CD8-positive, alpha-beta memory T cell (primary cell): Measurements from ENCODE around the gene NKAIN4. TPM values are rescaled to one million over a fixed set of nuclear protein-coding genes. Genes with fewer than 3 reads are reported as not detected.

ENCODE experiments used
- CTCF ChIA-PET: fragments of 350-600 bp; sonication (Branson Sonifier 250); formaldehyde crosslinking; loops from one replicate; lab custom pipeline; 2021; ENCODE audit warnings: antibody characterized with exemption; lab: Charles Lee
- POLR2A ChIA-PET: fragments of 350-600 bp; sonication (Branson Sonifier 250); formaldehyde crosslinking; loops from one replicate; lab custom pipeline; 2021; ENCODE audit warnings: antibody characterized with exemption; lab: Charles Lee
- DNase-seq, 5 donors: peaks; one replicate each; pipeline versions ENCODE4 v3.0.0 to v3.0.0-alpha.2; 2020 to 2022; ENCODE audit warnings: mixed read lengths in 1 of 5
- H3K27ac ChIP-seq: one replicate; pipeline ENCODE4 v1.7.0; 2013; ENCODE audit warnings: low read depth, mild to moderate bottlenecking, low read length, moderate library complexity
- H3K27me3 ChIP-seq: 2 replicates; pipeline ENCODE4 v1.7.0; 2013; ENCODE audit warnings: low read length, mild to moderate bottlenecking; ENCODE audit not compliant: insufficient read depth, poor library complexity, severe bottlenecking
- H3K36me3 ChIP-seq: 2 replicates; pipeline ENCODE4 v1.7.0; 2013; ENCODE audit warnings: mild to moderate bottlenecking, low read length, moderate library complexity; ENCODE audit not compliant: insufficient read depth
- H3K4me1 ChIP-seq: 2 replicates; pipeline ENCODE4 v1.7.0; 2013; ENCODE audit warnings: mild to moderate bottlenecking, low read length, moderate library complexity; ENCODE audit not compliant: insufficient read depth
- H3K4me3 ChIP-seq: 2 replicates; pipeline ENCODE4 v1.7.0; 2013; ENCODE audit warnings: mild to moderate bottlenecking, low read length
- H3K9me3 ChIP-seq: 2 replicates; pipeline ENCODE4 v1.7.0; 2013; ENCODE audit warnings: mild to moderate bottlenecking, low read length
- H3K27ac Mint-ChIP-seq, 8 donors: one replicate each; pipeline ENCODE4 v1.8.0; 2020 to 2021; ENCODE audit warnings: mixed read lengths in 8 of 8, mild to moderate bottlenecking in 6 of 8, inconsistent platforms in 3 of 8, moderate library complexity in 3 of 8
- H3K27me3 Mint-ChIP-seq, 2 donors: one replicate each; pipeline ENCODE4 v1.8.0; 2020 to 2021; ENCODE audit warnings: mixed read lengths in 2 of 2, mild to moderate bottlenecking in 1 of 2, moderate library complexity in 1 of 2
- H3K36me3 Mint-ChIP-seq, 3 donors: one replicate each; pipeline ENCODE4 v1.8.0; 2020 to 2021; ENCODE audit warnings: mixed read lengths in 3 of 3, inconsistent platforms in 1 of 3, mild to moderate bottlenecking in 1 of 3
- H3K4me1 Mint-ChIP-seq, 3 donors: one replicate each; pipeline ENCODE4 v1.8.0; 2020 to 2021; ENCODE audit warnings: mixed read lengths in 3 of 3, inconsistent platforms in 1 of 3, mild to moderate bottlenecking in 1 of 3
- H3K4me3 Mint-ChIP-seq, 7 donors: one replicate each; pipeline ENCODE4 v1.8.0; 2020 to 2021; ENCODE audit warnings: mixed read lengths in 7 of 7, mild to moderate bottlenecking in 6 of 7, moderate library complexity in 4 of 7, inconsistent platforms in 2 of 7
- H3K9me3 Mint-ChIP-seq, 5 donors: one replicate each; pipeline ENCODE4 v1.8.0; 2020 to 2022; ENCODE audit warnings: mixed read lengths in 5 of 5, mild to moderate bottlenecking in 3 of 5, moderate library complexity in 2 of 5, inconsistent platforms in 1 of 5
- polyA plus RNA-seq: library from polyadenylated mRNA; unstranded; fragments of 300-500 nt; fragmentation: Illumina TruSeq; gene quantifications from one replicate; pipeline ENCODE4 v1.2.3, GENCODE V29; 2021
- total RNA-seq, 2 experiments: library from RNA; stranded (reverse); gene quantifications; one replicate each; pipeline ENCODE4 v1.2.3, GENCODE V29; 2021

NKAIN4 gene
- total RNA-seq (not detected), polyA plus RNA-seq (not detected)

DNA sequence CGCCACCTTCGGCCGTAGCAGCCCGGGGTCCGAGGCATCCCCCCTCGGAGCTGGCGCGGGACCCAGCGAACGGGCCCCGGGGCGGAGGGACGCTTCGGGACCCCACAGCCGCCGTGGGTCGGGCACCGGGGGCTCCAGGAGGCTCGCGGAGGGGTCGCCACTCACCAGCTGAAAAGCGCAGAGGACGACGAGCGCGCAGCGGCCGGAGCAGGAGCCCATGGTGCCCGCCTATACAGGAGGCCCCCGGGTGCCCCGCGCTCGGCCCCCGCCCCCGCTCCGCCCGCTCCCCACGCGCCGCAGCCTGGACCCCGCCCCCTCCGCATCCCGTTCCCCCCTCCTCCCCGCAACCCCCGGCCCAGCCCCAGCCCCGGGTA lies at the start of gene NKAIN4:
Gene NKAIN4 (minus strand): TSS at position 232 of the 374 bp plus-strand sequence. CDS start 13 bp downstream, at position 219.
- Mint-ChIP-seq H3K4me1 (peaks cover 5 to 12% (median 9%) of the 10 kb centered on the region in 3 donors), H3K4me3 (peak within 1 kb of the TSS in 4 of 7 donors; percentile 23 to 41 (median 36)), H3K36me3 (peaks cover 0 to 3% (median 0%) of the 10 kb centered on the region in 3 donors), H3K27me3 (peaks cover 33 to 70% of the 10 kb centered on the region in 2 donors), H3K9me3 (no peaks in the 10 kb centered on the region), H3K27ac (no peak within 1 kb of the TSS)
- DNase-seq = no peak
- ChIA-PET CTCF (interaction anchor here (2.5 kb wide), 1 partner anchor 31 kb away, joined by 6 read pairs; no protein-coding TSS in a partner anchor), POLR2A (no interaction called here)
- Histone ChIP-seq H3K27me3 (peaks cover 28% of the 10 kb centered on the region), H3K36me3 (no peaks in the 10 kb centered on the region), H3K27ac (no peak within 1 kb of the TSS), H3K4me1 (no peaks in the 10 kb centered on the region), H3K4me3 (no peak within 1 kb of the TSS), H3K9me3 (no peaks in the 10 kb centered on the region)

DNA sequence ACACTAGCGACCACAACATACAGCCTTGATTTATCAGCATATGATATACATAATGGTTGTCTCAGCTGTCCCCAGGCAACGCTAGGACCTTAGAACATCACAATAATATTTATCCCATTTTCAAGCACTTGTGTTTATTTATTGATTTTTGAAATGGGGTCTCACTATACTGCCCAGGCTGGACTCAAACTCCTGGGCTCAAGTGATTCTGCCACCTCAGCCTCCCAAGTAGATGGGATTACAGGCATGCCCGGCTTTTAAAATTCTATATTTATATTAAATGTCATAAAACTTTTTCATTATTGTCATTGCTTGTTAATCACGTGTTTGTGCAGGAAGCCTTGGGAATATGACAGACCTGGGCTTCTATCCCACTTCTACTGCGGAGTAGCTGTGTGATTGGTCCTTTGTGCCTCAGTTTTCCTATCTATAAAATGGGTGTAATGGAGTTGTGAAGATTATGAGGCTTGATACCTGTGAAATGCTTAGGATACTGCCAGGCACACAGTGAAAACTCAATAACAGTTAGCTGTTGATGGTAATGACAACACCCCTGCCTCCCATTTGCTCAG lies 48.9 kb upstream of the NKAIN4 start:
- H3K36me3 Mint-ChIP-seq = no peaks in the 10 kb centered on the region
- DNase-seq = no peak
- no peak overlapping the region for H3K27ac Mint-ChIP-seq
- ChIA-PET POLR2A (no interaction called here), CTCF (no interaction called here)
- Histone ChIP-seq H3K9me3 (no peaks in the 10 kb centered on the region), H3K36me3 (no peaks in the 10 kb centered on the region), H3K27ac (no peak overlapping the region), H3K27me3 (no peaks in the 10 kb centered on the region), H3K4me3 (no peak overlapping the region), H3K4me1 (no peaks in the 10 kb centered on the region)
- peaks cover 3 to 14% (median 9%) of the 10 kb centered on the region in 5 donors for H3K9me3 Mint-ChIP-seq
- no peaks in the 10 kb centered on the region for H3K4me1 Mint-ChIP-seq
- H3K27me3 Mint-ChIP-seq = peaks cover 5 to 36% of the 10 kb centered on the region in 2 donors
- no peak overlapping the region for H3K4me3 Mint-ChIP-seq

DNA sequence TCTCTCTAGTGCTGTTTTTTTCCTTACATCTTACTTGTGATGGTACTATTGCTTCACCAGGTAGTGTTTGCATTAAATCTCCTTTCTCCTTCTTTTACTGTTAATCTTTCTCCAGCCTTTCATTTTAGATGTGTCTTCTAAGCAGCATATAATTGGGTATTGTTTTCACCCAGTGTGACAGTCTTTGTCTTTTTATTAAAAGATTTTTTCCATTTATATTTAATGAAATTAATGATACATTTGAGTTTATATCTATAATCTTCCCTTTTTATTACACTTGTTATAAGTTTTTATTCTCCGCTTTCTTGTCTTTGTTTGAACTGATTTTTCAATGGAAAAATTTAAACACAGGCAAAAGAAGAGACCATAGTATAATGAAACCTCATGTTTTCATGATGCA lies 47.4 kb upstream of the NKAIN4 start:
- Mint-ChIP-seq H3K9me3 (peaks cover 3 to 14% (median 9%) of the 10 kb centered on the region in 5 donors), H3K4me3 (no peak overlapping the region), H3K27ac (no peak overlapping the region), H3K27me3 (peaks cover 5 to 40% of the 10 kb centered on the region in 2 donors), H3K4me1 (no peaks in the 10 kb centered on the region), H3K36me3 (no peaks in the 10 kb centered on the region)
- no peak for DNase-seq
- POLR2A ChIA-PET = no interaction called here
- Histone ChIP-seq H3K4me1 (no peaks in the 10 kb centered on the region), H3K27me3 (no peaks in the 10 kb centered on the region), H3K4me3 (no peak overlapping the region), H3K36me3 (no peaks in the 10 kb centered on the region), H3K27ac (no peak overlapping the region), H3K9me3 (no peaks in the 10 kb centered on the region)
- CTCF ChIA-PET = no interaction called here

DNA sequence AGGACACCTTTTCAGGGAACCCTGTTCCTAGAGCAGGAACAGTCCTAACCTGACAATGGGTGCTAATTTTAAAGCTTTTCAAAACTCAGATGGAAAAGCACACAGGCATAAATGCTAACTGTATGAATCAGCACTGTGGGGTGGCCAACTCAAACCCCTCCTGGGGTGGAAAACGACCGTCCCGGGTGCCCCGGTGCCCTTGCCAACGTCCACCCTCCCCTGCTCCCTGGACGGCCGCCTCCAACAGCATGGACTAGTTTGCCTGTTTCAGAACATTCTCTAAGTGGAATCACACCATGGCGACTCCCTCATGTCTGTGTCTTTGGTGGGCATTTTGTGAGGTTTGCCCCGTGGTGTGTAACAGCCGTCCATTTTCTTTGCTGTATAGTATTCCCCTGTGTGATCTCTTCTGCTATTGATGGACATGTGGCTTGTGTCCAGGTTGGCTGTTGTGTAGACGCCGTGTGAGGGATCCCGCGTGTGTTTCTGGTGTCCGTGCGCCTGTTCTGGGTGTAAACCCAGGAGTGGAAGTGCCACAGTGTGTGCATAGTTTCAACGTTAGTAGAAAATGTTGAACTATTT lies 44.6 kb upstream of the NKAIN4 start:
- no peak for DNase-seq
- ChIA-PET POLR2A (no interaction called here), CTCF (interaction anchor here (1.2 to 2.7 kb wide), 2 partner anchors 11 to 13 kb away, joined by 4 to 6 read pairs; no protein-coding TSS in a partner anchor)
- peaks cover 12% of the 10 kb centered on the region for H3K4me1 ChIP-seq
- H3K4me3 ChIP-seq = no peak overlapping the region
- peaks cover 3 to 14% (median 9%) of the 10 kb centered on the region in 5 donors for H3K9me3 Mint-ChIP-seq
- no peaks in the 10 kb centered on the region for H3K27me3 ChIP-seq
- H3K27me3 Mint-ChIP-seq = peaks cover 5 to 47% of the 10 kb centered on the region in 2 donors
- peaks cover 6 to 15% (median 13%) of the 10 kb centered on the region in 3 donors for H3K4me1 Mint-ChIP-seq
- H3K27ac ChIP-seq = no peak overlapping the region
- H3K27ac Mint-ChIP-seq = no peak overlapping the region
- H3K36me3 Mint-ChIP-seq = no peaks in the 10 kb centered on the region
- H3K4me3 Mint-ChIP-seq = no peak overlapping the region
- H3K9me3 ChIP-seq = no peaks in the 10 kb centered on the region
- H3K36me3 ChIP-seq = no peaks in the 10 kb centered on the region

DNA sequence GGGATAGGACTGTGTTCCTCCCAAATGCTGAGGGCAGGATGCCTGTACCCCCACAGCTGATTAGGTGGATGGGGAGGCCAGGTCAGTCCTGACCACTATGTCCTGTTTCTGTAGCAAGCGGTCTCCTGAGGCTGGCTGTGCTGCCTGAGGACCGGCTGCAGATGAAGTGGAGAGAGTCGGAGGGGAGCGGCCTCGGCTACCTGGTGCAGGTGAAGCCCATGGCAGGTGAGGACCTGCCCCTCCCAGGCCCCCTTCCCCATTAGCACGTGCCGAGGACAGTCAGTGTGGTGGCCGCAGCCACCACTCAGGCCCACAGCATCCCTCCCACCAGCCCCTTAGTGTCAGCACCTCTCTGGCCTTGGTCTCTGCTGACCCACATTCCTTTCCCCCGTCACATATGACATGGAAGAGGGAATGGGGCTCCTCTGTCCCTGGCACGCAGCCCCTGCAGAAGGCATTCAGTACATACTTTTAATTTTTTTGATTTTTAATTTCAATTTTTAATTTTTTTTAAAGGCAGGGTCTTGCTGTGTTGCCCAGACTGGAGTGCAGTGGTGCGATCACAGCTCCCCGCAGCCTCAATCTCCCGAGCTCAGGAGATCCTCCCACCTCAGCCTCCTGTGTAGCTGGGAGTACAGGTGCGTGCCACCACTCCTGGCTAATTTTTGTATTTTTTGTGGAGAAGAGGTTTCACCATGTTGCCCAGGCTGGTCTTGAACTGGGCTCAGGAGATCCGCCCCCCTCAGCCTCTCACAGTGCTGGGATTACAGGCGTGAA lies 43.7 kb upstream of the NKAIN4 start:
- H3K27ac Mint-ChIP-seq = no peak overlapping the region
- peaks cover 6 to 15% (median 13%) of the 10 kb centered on the region in 3 donors for H3K4me1 Mint-ChIP-seq
- H3K9me3 Mint-ChIP-seq = peaks cover 3 to 14% (median 9%) of the 10 kb centered on the region in 5 donors
- no peaks in the 10 kb centered on the region for H3K9me3 ChIP-seq
- H3K4me3 Mint-ChIP-seq = no peak overlapping the region
- DNase-seq = no peak
- no peaks in the 10 kb centered on the region for H3K36me3 Mint-ChIP-seq
- no peaks in the 10 kb centered on the region for H3K36me3 ChIP-seq
- ChIA-PET CTCF (interaction anchor here (2.7 kb wide), 1 partner anchor 12 kb away, joined by 6 read pairs; no protein-coding TSS in a partner anchor), POLR2A (no interaction called here)
- no peak overlapping the region for H3K4me3 ChIP-seq
- peaks cover 5 to 47% of the 10 kb centered on the region in 2 donors for H3K27me3 Mint-ChIP-seq
- no peak overlapping the region for H3K27ac ChIP-seq
- H3K27me3 ChIP-seq = no peaks in the 10 kb centered on the region
- peaks cover 12% of the 10 kb centered on the region for H3K4me1 ChIP-seq

DNA sequence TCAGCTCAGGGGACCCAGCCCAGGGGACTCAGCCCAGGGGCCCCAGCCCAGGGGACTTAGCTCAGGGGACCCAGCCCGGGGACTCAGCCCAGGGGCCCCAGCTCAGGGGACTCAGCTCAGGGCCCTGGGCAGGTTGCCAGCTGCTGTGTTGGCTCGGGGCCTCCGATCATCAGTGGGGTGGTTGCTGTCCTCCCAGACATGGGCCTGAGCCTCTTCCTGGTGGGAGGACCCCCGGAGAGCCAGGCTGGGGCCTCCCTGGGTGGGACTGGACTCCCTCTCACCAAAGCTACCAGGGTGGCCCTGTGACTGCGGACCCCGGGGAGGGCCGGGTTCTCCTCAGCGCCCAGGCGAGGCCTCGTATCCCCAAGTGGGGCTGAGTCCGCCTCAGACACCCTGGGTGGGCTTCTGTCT lies 43.1 kb upstream of the NKAIN4 start:
- no peak for DNase-seq
- Mint-ChIP-seq H3K27ac (no peak overlapping the region), H3K4me1 (peaks cover 6 to 15% (median 13%) of the 10 kb centered on the region in 3 donors), H3K36me3 (no peaks in the 10 kb centered on the region), H3K4me3 (no peak overlapping the region), H3K27me3 (peaks cover 5 to 43% of the 10 kb centered on the region in 2 donors), H3K9me3 (peaks cover 0 to 12% (median 9%) of the 10 kb centered on the region in 5 donors)
- no peak overlapping the region for H3K4me3 ChIP-seq
- H3K36me3 ChIP-seq = no peaks in the 10 kb centered on the region
- H3K27ac ChIP-seq = no peak overlapping the region
- CTCF ChIA-PET = interaction anchor here (2.7 kb wide), 1 partner anchor 12 kb away, joined by 6 read pairs; no protein-coding TSS in a partner anchor
- POLR2A ChIA-PET = no interaction called here
- no peaks in the 10 kb centered on the region for H3K27me3 ChIP-seq
- H3K4me1 ChIP-seq = peaks cover 12% of the 10 kb centered on the region
- H3K9me3 ChIP-seq = no peaks in the 10 kb centered on the region

DNA sequence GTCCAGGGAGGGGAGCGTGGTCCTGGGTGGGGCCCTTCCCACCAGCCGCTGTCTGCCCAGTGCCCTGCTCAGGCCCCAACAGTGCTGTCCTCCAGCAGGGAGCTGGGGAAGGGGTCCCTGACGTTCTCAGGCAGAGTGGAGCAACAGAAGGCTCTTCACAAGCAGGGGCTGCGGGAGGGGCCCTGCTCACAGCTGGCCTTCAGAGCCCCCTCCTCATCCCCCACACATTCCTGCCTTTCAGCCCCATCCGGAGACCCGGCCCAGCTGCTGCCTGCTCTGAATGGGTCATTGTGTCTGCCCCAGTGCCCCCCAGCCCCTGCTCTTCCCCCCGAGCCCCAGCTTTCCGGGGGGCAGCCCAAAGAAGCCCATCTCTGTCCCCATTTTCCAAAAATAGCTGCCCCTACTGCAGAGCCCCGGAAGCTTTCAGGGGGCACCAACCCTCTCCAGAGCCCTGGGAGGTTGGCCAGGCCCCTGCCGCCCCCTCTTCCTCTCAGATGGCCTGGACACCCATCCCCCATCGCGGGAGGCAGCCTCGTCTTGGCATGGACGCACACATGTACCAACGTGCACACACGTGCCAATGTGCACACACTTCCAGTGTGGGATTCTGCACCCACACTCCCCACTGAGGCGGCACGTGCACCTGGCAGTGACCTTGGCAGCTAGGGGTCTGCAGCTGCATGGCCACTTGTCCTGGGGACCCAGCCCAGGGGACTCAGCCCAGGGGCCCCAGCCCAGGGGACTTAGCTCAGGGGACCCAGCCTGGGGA lies 42.5 kb upstream of the NKAIN4 start:
- Histone ChIP-seq H3K4me3 (no peak overlapping the region), H3K27me3 (no peaks in the 10 kb centered on the region), H3K36me3 (no peaks in the 10 kb centered on the region), H3K27ac (no peak overlapping the region), H3K4me1 (peaks cover 12% of the 10 kb centered on the region), H3K9me3 (no peaks in the 10 kb centered on the region)
- Mint-ChIP-seq H3K27me3 (peaks cover 5 to 43% of the 10 kb centered on the region in 2 donors), H3K27ac (no peak overlapping the region), H3K4me3 (no peak overlapping the region), H3K9me3 (peaks cover 0 to 8% (median 6%) of the 10 kb centered on the region in 5 donors), H3K4me1 (peaks cover 6 to 15% (median 13%) of the 10 kb centered on the region in 3 donors), H3K36me3 (no peaks in the 10 kb centered on the region)
- ChIA-PET CTCF (interaction anchor here (2.7 kb wide), 1 partner anchor 11 kb away, joined by 6 read pairs; no protein-coding TSS in a partner anchor), POLR2A (no interaction called here)
- no peak for DNase-seq
